Immature natural killer cell (primary cell): Measurements from ENCODE around the gene IRGQ. TPM values are rescaled to one million over a fixed set of nuclear protein-coding genes. Genes with fewer than 3 reads are reported as not detected.

Experiments used
- DNase-seq, 3 donors: peaks; one replicate each; pipeline ENCODE4 v3.0.0; 2022; ENCODE audit warnings: mixed read lengths in 1 of 3
- H3K27ac Mint-ChIP-seq, 6 donors: one replicate each; pipeline ENCODE4 v1.8.0; 2020; ENCODE audit warnings: mixed read lengths in 6 of 6, mild to moderate bottlenecking in 5 of 6, inconsistent platforms in 4 of 6, moderate library complexity in 3 of 6
- H3K27me3 Mint-ChIP-seq, 3 donors: one replicate each; pipeline ENCODE4 v1.8.0; 2020 to 2021; ENCODE audit warnings: low read depth in 3 of 3, mild to moderate bottlenecking in 3 of 3, mixed read lengths in 3 of 3, moderate library complexity in 3 of 3, inconsistent platforms in 1 of 3
- H3K36me3 Mint-ChIP-seq, 3 donors: one replicate each; pipeline ENCODE4 v1.8.0; 2020; ENCODE audit warnings: mixed read lengths in 3 of 3, inconsistent platforms in 2 of 3, mild to moderate bottlenecking in 2 of 3
- H3K4me1 Mint-ChIP-seq, 2 donors: one replicate each; pipeline ENCODE4 v1.8.0; 2020; ENCODE audit warnings: inconsistent platforms in 2 of 2, mild to moderate bottlenecking in 2 of 2, mixed read lengths in 2 of 2, moderate library complexity in 1 of 2
- H3K4me3 Mint-ChIP-seq, 5 donors: one replicate each; pipeline ENCODE4 v1.8.0; 2020; ENCODE audit warnings: mild to moderate bottlenecking in 5 of 5, mixed read lengths in 5 of 5, inconsistent platforms in 3 of 5, moderate library complexity in 3 of 5
- H3K9me3 Mint-ChIP-seq, 6 donors: one replicate each; pipeline ENCODE4 v1.8.0; 2020; ENCODE audit warnings: mild to moderate bottlenecking in 6 of 6, mixed read lengths in 6 of 6, inconsistent platforms in 4 of 6, moderate library complexity in 3 of 6
- polyA plus RNA-seq, 3 donors: library from polyadenylated mRNA; unstranded; fragments of 300-500 nt; fragmentation: Illumina TruSeq; gene quantifications; one replicate each; pipeline ENCODE4 v1.2.3, GENCODE V29; 2021

The IRGQ gene
- polyA plus RNA-seq, 3 donors from 2014 or later: 0.38 to 2.6 TPM; not detected in 1

- no peak for DNase-seq
Measured at GRCh38 chr19:43634872-43635560, 39.1 kb upstream of the IRGQ start.

DNA sequence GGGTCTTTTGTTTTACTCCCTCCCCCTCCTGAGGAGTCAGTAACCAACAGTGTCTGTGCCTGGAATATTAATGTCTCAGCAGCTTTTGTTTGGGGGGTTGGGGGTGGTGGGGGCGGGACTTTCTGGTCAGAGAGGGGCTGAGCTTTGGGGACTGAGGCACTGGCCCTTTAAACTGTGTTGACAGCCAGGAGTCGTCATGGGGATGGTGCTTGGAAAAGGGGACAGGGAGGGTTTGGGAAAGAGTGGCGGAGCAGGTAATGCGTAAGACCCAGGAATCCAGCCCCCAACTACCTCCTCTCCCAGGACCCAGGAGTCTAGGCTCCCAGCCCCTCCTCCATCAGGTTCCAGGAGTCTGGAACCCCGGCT, 38.6 kb upstream of the IRGQ start:
- Mint-ChIP-seq H3K9me3 (peaks cover 0 to 2% (median 0%) of the 10 kb centered on the region in 6 donors), H3K36me3 (peaks cover 0 to 5% (median 0%) of the 10 kb centered on the region in 3 donors), H3K4me3 (no peak overlapping the region), H3K27me3 (peaks cover 3 to 19% (median 18%) of the 10 kb centered on the region in 3 donors), H3K27ac (no peak overlapping the region), H3K4me1 (peaks cover 5 to 6% of the 10 kb centered on the region in 2 donors)
- DNase-seq: no peak

More at GRCh38 chr19:43634872-43635560, 39.1 kb upstream of the IRGQ start:
- Mint-ChIP-seq H3K27ac (no peak overlapping the region), H3K9me3 (peaks cover 0 to 2% (median 0%) of the 10 kb centered on the region in 6 donors), H3K4me3 (no peak overlapping the region), H3K36me3 (peaks cover 0 to 5% (median 0%) of the 10 kb centered on the region in 3 donors), H3K4me1 (peaks cover 6 to 7% of the 10 kb centered on the region in 2 donors), H3K27me3 (peaks cover 3 to 20% (median 20%) of the 10 kb centered on the region in 3 donors)

DNA sequence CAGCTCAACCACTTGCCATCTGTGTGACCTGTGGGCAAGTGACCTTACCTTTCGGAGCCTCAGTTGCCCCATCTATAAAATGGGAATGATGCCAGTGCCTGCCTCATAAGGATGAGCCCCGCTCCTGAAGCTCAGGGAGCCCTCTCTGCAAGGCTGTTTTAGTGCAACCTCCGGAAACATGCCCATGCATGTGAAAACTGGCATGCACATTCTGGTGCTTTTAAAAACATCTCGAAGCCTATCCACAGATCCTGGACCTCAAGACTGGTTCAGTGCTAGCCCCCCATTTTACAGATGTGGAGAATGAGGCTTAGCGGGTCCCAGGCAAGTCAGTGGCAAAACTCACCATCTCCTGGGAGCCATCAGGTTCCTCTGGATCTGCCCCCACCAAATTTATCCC, 38.1 kb upstream of the IRGQ start:
- peaks cover 3 to 18% (median 17%) of the 10 kb centered on the region in 3 donors for H3K27me3 Mint-ChIP-seq
- H3K27ac Mint-ChIP-seq: no peak overlapping the region
- peaks cover 0 to 4% (median 0%) of the 10 kb centered on the region in 3 donors for H3K36me3 Mint-ChIP-seq
- DNase-seq: no peak
- H3K4me1 Mint-ChIP-seq: peaks cover 3 to 4% of the 10 kb centered on the region in 2 donors
- H3K4me3 Mint-ChIP-seq: no peak overlapping the region
- peaks cover 0 to 2% (median 0%) of the 10 kb centered on the region in 6 donors for H3K9me3 Mint-ChIP-seq

DNA sequence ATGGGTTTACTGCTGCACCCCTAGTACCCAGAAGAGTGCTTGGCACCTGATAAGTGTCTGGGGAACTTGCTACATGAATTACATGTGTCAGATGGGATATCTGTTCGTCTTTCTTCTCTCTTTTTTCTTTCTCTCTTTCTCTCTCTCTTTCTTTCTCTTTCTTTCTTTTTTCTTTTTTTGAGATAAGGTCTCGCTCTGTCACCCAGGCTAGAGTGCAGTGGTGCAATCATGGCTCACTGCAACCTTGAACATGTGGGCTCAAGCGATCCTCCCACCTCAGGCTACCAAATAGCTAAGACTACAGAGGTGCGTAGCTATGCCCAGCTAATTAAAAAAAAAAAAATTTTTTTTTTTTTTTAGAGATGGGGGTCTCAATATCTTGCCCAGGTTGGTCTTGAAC, 37.6 kb upstream of the IRGQ start:
- no peaks in the 10 kb centered on the region for H3K4me1 Mint-ChIP-seq
- H3K27ac Mint-ChIP-seq: no peak overlapping the region
- H3K9me3 Mint-ChIP-seq: peaks cover 0 to 2% (median 0%) of the 10 kb centered on the region in 6 donors

DNA sequence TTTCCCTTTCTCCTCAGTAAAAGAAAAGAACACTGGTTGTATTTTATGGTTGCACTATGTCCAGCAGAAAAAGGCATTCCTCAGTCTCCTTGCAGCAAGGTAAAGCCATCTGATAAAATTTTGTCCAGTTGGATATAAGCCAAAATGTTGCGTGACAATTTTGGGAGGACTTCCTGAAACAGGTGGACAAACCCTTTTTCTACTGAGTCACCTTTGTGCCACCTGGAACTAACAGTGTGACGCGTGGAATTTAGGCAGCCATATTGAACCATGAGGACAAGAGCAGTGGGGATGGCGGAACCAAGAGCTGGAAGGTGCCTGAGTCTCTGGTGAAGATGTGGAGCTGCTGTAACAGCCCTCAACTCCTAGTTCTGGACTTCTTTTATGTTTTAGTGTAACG, 35.6 kb upstream of the IRGQ start:
- no peaks in the 10 kb centered on the region for H3K36me3 Mint-ChIP-seq
- H3K4me1 Mint-ChIP-seq: peaks cover 0 to 1% of the 10 kb centered on the region in 2 donors
- no peak overlapping the region for H3K27ac Mint-ChIP-seq
- DNase-seq: no peak
- no peak overlapping the region for H3K4me3 Mint-ChIP-seq
- peaks cover 5 to 12% (median 8%) of the 10 kb centered on the region in 3 donors for H3K27me3 Mint-ChIP-seq
- H3K9me3 Mint-ChIP-seq: peaks cover 0 to 2% (median 0%) of the 10 kb centered on the region in 6 donors

More for the DNA sequence above, 37.6 kb upstream of the IRGQ start:
- Mint-ChIP-seq H3K27me3 (peaks cover 3 to 14% (median 14%) of the 10 kb centered on the region in 3 donors), H3K36me3 (no peaks in the 10 kb centered on the region), H3K4me3 (no peak overlapping the region)
- DNase-seq: no peak

DNA sequence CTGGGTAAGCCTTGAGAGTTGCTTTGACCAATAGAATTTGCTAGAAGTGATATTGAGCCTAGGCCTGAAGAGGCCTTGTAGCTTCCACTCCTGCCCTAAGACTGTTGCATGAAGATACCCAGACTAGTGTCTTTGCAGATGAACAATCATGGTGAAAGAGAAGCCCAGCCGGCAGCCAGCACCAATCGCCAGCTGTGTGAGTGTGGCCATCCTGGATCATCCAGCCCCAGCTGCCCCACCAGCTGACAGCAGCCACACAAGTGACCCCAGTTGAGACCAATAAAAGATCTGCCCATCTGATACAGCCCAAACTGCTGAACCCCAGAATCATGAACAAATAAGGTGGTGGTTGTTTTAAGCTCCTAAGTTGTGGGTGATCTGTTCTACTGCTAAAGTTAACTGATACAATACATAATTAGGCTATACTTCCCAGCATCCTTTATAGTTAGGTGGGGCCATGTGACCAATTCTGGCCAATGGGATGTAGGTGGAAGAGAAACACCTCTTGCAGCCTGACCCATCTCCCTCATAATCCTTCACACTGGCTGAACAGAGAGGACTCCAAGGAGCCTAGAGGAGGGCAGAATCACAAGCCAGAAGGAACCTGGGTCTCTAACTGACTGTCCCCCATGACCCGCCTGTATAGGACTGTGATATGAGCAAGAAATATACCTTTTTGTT, 32.9 kb upstream of the IRGQ start:
- DNase-seq: no peak

DNA sequence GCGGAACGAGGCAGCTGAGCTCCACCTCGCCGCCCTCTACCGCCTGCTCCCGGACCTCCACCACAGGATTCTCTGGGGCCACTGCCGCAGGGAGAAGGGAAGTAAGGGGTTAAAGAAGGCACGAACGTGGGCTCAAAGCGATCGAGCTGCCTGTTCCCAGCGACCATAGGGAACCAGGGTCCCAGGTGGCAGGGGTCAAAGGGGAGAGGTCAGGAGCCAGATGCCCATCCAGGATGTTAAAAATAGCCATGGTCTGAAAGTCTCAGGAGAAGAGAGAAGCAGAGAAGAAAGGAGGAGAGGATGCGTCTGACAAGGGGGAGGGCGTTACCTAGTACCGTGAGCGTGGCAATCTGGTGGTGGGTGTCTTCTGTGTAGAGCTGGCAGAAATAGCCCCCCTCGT, 30.9 kb upstream of the IRGQ start:
- H3K27ac Mint-ChIP-seq: no peak overlapping the region

More for the DNA sequence above, 32.9 kb upstream of the IRGQ start:
- Mint-ChIP-seq H3K4me1 (peaks cover 4 to 11% of the 10 kb centered on the region in 2 donors), H3K27ac (no peak overlapping the region), H3K27me3 (peaks cover 5 to 8% (median 7%) of the 10 kb centered on the region in 3 donors), H3K4me3 (no peak overlapping the region), H3K36me3 (no peaks in the 10 kb centered on the region), H3K9me3 (peaks cover 0 to 2% (median 0%) of the 10 kb centered on the region in 6 donors)

DNA sequence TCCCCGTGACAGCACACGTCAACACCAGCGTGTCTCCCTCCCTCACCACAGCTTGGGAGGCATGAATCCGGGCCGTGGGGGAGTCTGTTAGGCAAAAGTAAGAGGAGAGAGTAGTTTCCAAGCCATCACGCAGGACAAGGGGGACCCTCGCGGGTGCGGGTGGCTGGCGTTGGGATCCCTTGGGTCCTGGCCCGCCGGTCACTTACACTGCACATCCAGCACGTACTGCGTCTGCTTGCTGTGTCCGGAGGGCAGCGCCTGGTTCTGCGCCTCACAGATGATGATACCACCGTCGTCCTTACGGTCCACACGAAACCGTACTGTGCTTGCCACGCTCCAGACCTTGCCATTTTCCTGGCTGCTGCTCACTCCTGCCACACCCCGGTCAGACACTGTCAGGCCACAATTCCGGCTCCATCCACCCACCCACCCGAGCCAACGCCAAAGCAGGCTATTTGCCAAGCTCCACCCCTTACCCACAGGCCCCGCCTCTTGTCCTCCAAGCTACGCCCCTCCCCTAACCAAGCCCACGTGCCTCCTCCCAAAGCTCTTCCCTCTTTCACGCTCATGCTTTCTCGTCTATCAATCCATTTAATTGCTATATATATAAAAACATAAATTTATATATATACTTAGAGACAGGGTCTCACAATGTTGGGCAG, 30.1 kb upstream of the IRGQ start:
- Mint-ChIP-seq H3K4me1 (peaks cover 5 to 11% of the 10 kb centered on the region in 2 donors), H3K4me3 (no peak overlapping the region), H3K36me3 (no peaks in the 10 kb centered on the region), H3K9me3 (no peaks in the 10 kb centered on the region), H3K27ac (no peak overlapping the region), H3K27me3 (peaks cover 4 to 7% (median 5%) of the 10 kb centered on the region in 3 donors)
- DNase-seq: no peak

More for the DNA sequence above, 30.9 kb upstream of the IRGQ start:
- no peaks in the 10 kb centered on the region for H3K9me3 Mint-ChIP-seq
- peaks cover 4 to 11% of the 10 kb centered on the region in 2 donors for H3K4me1 Mint-ChIP-seq
- no peak for DNase-seq
- H3K27me3 Mint-ChIP-seq: peaks cover 4 to 7% (median 5%) of the 10 kb centered on the region in 3 donors
- no peaks in the 10 kb centered on the region for H3K36me3 Mint-ChIP-seq
- H3K4me3 Mint-ChIP-seq: no peak overlapping the region

DNA sequence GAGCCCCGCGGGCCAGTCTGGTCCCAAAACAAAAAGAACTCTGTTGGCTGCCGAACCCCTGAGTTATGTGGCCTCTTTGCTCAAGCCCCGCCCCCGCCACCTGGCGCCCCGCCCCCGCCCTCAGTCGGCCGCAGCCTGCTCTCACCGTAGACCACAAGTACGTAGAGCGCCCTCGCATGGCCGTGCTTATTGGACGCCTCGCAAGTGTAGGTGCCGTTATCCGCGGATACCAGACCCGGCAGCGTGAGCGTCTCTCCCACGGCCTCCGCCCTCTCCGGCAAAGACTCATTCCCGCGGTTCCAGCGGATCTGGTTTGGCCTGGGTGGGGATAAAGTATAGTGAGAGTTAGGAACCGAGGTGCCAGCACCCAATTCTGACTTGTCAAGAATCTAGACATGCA, 29.0 kb upstream of the IRGQ start:
- DNase-seq: peak; percentile 60 to 71 (median 67)
- Mint-ChIP-seq H3K4me3 (no peak overlapping the region), H3K4me1 (peaks cover 16 to 22% of the 10 kb centered on the region in 2 donors), H3K9me3 (no peaks in the 10 kb centered on the region), H3K27me3 (peaks cover 4 to 8% (median 4%) of the 10 kb centered on the region in 3 donors), H3K36me3 (no peaks in the 10 kb centered on the region), H3K27ac (no peak overlapping the region)

- H3K36me3 Mint-ChIP-seq: no peaks in the 10 kb centered on the region
- no peak for DNase-seq
- H3K4me3 Mint-ChIP-seq: no peak overlapping the region
- H3K27ac Mint-ChIP-seq: peak overlapping the region in 1 of 6 donors; percentile 14
- peaks cover 22 to 30% of the 10 kb centered on the region in 2 donors for H3K4me1 Mint-ChIP-seq
- peaks cover 4 to 14% (median 5%) of the 10 kb centered on the region in 3 donors for H3K27me3 Mint-ChIP-seq
- H3K9me3 Mint-ChIP-seq: no peaks in the 10 kb centered on the region
Measured at GRCh38 chr19:43623889-43624670, 28.1 kb upstream of the IRGQ start.

- H3K27ac Mint-ChIP-seq: no peak overlapping the region
- H3K9me3 Mint-ChIP-seq: no peaks in the 10 kb centered on the region
- H3K4me1 Mint-ChIP-seq: peaks cover 28 to 38% of the 10 kb centered on the region in 2 donors
- no peaks in the 10 kb centered on the region for H3K36me3 Mint-ChIP-seq
- no peak overlapping the region for H3K4me3 Mint-ChIP-seq
- no peak for DNase-seq
- peaks cover 4 to 14% (median 9%) of the 10 kb centered on the region in 3 donors for H3K27me3 Mint-ChIP-seq
Measured at GRCh38 chr19:43622956-43623355, 27.0 kb upstream of the IRGQ start.

- H3K27me3 Mint-ChIP-seq: peaks cover 0 to 14% (median 9%) of the 10 kb centered on the region in 3 donors
- H3K9me3 Mint-ChIP-seq: no peaks in the 10 kb centered on the region
- H3K27ac Mint-ChIP-seq: peak overlapping the region in 1 of 6 donors; percentile 37
- H3K4me3 Mint-ChIP-seq: no peak overlapping the region
- no peak for DNase-seq
- peaks cover 28 to 40% of the 10 kb centered on the region in 2 donors for H3K4me1 Mint-ChIP-seq
- no peaks in the 10 kb centered on the region for H3K36me3 Mint-ChIP-seq
Measured at GRCh38 chr19:43622070-43622469, 26.1 kb upstream of the IRGQ start.
